Neural progenitor cell (in vitro differentiated cells): ENCODE data around the gene NCAM1. TPM values are rescaled to one million over a fixed set of nuclear protein-coding genes. Genes with fewer than 3 reads are reported as not detected.

Source experiments
- DNase-seq: peaks from one replicate; pipeline ENCODE4 v3.0.0-alpha.2; 2016; ENCODE audit warnings: low spot score
- H2AFZ ChIP-seq: fragments of 200-600 bp; sonication (generic); replicated peaks from 2 replicates; pipeline ENCODE4 v1.6.1; 2016; ENCODE audit warnings: antibody characterized with exemption
- H3F3A ChIP-seq: fragments of 200-600 bp; sonication (generic); 2 replicates; pipeline ENCODE4 v1.6.1; 2016; ENCODE audit warnings: antibody characterized with exemption, low read depth
- H3K27ac ChIP-seq: fragments of 200-600 bp; sonication (generic); 2 replicates; pipeline ENCODE4 v1.5.1; 2016; ENCODE audit warnings: mild to moderate bottlenecking
- H3K27me3 ChIP-seq: fragments of 200-600 bp; sonication (generic); 2 replicates; pipeline ENCODE4 v1.6.1; 2016; ENCODE audit warnings: mild to moderate bottlenecking, moderate library complexity
- H3K36me3 ChIP-seq: fragments of 200-600 bp; sonication (generic); 2 replicates; pipeline ENCODE4 v1.5.1; 2016
- H3K4me1 ChIP-seq: fragments of 200-600 bp; sonication (generic); 2 replicates; pipeline ENCODE4 v1.6.1; 2016; ENCODE audit warnings: mixed run types
- H3K4me2 ChIP-seq: fragments of 200-600 bp; sonication (generic); 2 replicates; pipeline ENCODE4 v1.6.1; 2016
- H3K4me3 ChIP-seq: fragments of 200-600 bp; sonication (generic); 2 replicates; pipeline ENCODE4 v1.5.1; 2016
- H3K79me2 ChIP-seq: fragments of 200-600 bp; sonication (generic); 2 replicates; pipeline ENCODE4 v1.6.1; 2016; ENCODE audit warnings: low read depth
- H3K9ac ChIP-seq: fragments of 200-600 bp; sonication (generic); 2 replicates; pipeline ENCODE4 v1.6.1; 2016
- H3K9me3 ChIP-seq: fragments of 200-600 bp; sonication (generic); 2 replicates; pipeline ENCODE4 v1.5.1; 2016; ENCODE audit warnings: low read depth
- H4K20me1 ChIP-seq: fragments of 200-600 bp; sonication (generic); 2 replicates; pipeline ENCODE4 v1.6.1; 2016; ENCODE audit warnings: low read depth
- H3K27ac Mint-ChIP-seq: 3 replicates; pipeline ENCODE4 v1.8.0; 2021; ENCODE audit warnings: mixed read lengths
- H3K27me3 Mint-ChIP-seq: 2 replicates; pipeline ENCODE4 v1.8.0; 2022; ENCODE audit warnings: low read depth, mild to moderate bottlenecking, inconsistent platforms, moderate library complexity, mixed read lengths; ENCODE audit not compliant: insufficient read depth
- H3K36me3 Mint-ChIP-seq: 3 replicates; pipeline ENCODE4 v1.8.0; 2021; ENCODE audit warnings: mixed read lengths
- H3K4me1 Mint-ChIP-seq: 3 replicates; pipeline ENCODE4 v1.8.0; 2021; ENCODE audit warnings: mixed read lengths
- H3K4me3 Mint-ChIP-seq: 3 replicates; pipeline ENCODE4 v1.8.0; 2021; ENCODE audit warnings: mild to moderate bottlenecking, moderate library complexity, mixed read lengths
- H3K9me3 Mint-ChIP-seq: 3 replicates; pipeline ENCODE4 v1.8.0; 2020; ENCODE audit warnings: mixed read lengths
- CTCF ChIP-seq: fragments of 200-600 bp; sonication (generic); IDR thresholded peaks from 2 replicates; pipeline ENCODE4 v1.5.1; 2017; ENCODE audit warnings: antibody characterized with exemption, mild to moderate bottlenecking
- EZH2 ChIP-seq: fragments of 200-600 bp; sonication (generic); IDR thresholded peaks from 2 replicates; pipeline ENCODE4 v1.6.1; 2017; ENCODE audit warnings: antibody characterized with exemption, mild to moderate bottlenecking, moderate library complexity
- EZH2phosphoT487 ChIP-seq: fragments of 200-600 bp; sonication (generic); IDR thresholded peaks from 2 replicates; pipeline ENCODE4 v1.6.1; 2017; ENCODE audit warnings: antibody characterized with exemption
- total RNA-seq: library from RNA; depleted of rRNA; stranded (reverse); fragments of >200 nt; gene quantifications from 2 replicates; pipeline ENCODE4 v1.2.3, GENCODE V29; 2015; ENCODE audit warnings: low replicate concordance

NCAM1 gene
- total RNA-seq, 1 donor from 2014 or later = 17.5 TPM

DNA sequence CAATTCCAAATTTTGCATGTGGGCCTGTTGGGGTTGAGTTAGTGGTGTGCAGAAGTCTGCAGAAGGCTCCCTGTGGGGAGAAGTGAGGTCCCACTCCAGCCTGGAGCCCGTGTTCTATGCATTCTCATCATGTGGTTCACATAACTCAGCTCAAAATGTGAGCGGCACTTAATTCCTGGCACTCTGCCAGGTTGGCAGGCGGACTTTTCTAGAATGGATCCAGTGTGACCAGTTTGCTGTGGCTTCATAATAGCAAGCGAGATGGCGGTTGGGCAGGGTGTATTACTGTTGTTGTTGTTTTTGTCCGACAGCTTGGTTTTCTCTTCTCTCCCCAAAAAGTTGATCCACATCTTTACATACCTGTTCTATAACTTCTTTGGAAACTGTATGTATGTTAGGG lies 206.4 kb downstream of the NCAM1 start:
- no peaks in the 10 kb centered on the region for H3F3A ChIP-seq
- no peak overlapping the region for H3K27ac ChIP-seq
- peaks cover 1% of the 10 kb centered on the region for H3K36me3 Mint-ChIP-seq
- no peak overlapping the region for H3K4me2 ChIP-seq
- H3K27me3 Mint-ChIP-seq = peaks cover 2% of the 10 kb centered on the region
- H3K9ac ChIP-seq = no peak overlapping the region
- no peaks in the 10 kb centered on the region for H3K36me3 ChIP-seq
- H2AFZ ChIP-seq = no peak overlapping the region
- H3K4me3 Mint-ChIP-seq = no peak overlapping the region
- H3K4me1 ChIP-seq = peaks cover 8% of the 10 kb centered on the region
- no peak for TF ChIP-seq EZH2
- TF ChIP-seq EZH2phosphoT487 = no peak
- no peak for TF ChIP-seq CTCF
- H4K20me1 ChIP-seq = no peaks in the 10 kb centered on the region
- peaks cover 2% of the 10 kb centered on the region for H3K9me3 Mint-ChIP-seq
- H3K4me1 Mint-ChIP-seq = peaks cover 30% of the 10 kb centered on the region
- no peak overlapping the region for H3K27ac Mint-ChIP-seq
- no peaks in the 10 kb centered on the region for H3K79me2 ChIP-seq
- H3K9me3 ChIP-seq = no peaks in the 10 kb centered on the region
- H3K4me3 ChIP-seq = no peak overlapping the region
- DNase-seq = no peak
- no peaks in the 10 kb centered on the region for H3K27me3 ChIP-seq

DNA sequence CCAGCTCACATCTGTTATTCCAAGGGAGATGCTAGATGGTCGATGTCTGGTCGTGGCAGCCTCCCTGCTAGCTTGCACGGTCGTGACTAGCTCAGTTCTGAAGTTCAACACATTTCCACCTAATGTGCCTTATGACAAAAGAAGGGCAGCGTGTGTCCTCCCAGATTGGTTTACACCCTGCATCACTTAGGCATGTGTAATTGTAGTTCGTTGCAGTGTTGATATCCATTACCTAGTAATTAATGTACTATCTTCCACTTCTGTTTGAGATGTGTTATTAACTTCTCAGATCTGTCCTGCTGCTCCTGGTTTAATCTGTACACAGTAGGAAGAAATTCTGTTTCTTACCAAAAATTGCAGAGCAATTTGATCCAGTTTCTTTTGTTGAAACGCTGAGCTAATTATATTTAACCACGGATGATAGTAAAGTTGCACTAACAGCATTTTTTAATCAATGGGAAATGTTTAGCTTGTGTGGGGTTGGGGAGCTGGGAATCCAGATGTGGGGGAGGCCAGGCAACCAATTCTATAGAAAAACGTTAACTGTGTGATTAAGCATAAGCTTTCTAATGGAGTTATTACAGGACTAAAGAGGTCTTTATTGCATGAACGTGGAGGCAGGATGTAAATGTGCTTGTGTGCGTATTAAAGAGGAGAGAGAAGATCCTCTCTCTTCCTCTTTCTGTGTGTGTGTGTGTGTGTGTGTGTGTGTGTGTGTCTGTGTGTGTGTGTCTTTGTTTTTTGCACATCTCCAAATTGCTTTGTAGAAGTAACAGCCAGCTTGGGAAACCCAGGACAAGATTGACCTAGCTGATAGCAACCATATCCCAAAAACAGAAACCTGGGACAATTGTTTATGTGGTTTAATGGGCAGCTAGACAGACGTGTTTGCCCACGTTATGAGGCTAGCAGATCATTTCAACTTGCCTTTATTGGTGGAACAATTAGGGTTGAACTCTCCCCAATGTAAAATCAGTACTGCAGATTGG lies 207.4 kb downstream of the NCAM1 start:
- Histone ChIP-seq H2AFZ (no peak overlapping the region), H3K9me3 (no peaks in the 10 kb centered on the region), H3K27ac (no peak overlapping the region), H3K27me3 (no peaks in the 10 kb centered on the region), H3K4me2 (no peak overlapping the region), H3K9ac (no peak overlapping the region), H3K4me1 (peaks cover 5% of the 10 kb centered on the region), H3K4me3 (no peak overlapping the region), H3F3A (no peaks in the 10 kb centered on the region), H4K20me1 (no peaks in the 10 kb centered on the region), H3K79me2 (no peaks in the 10 kb centered on the region), H3K36me3 (no peaks in the 10 kb centered on the region)
- no peak overlapping the region for H3K27ac Mint-ChIP-seq
- peaks cover 2% of the 10 kb centered on the region for H3K27me3 Mint-ChIP-seq
- H3K4me1 Mint-ChIP-seq = peaks cover 26% of the 10 kb centered on the region
- no peak for TF ChIP-seq CTCF
- TF ChIP-seq EZH2 = no peak
- no peak for TF ChIP-seq EZH2phosphoT487
- peaks cover under 1% of the 10 kb centered on the region for H3K36me3 Mint-ChIP-seq
- peaks cover under 1% of the 10 kb centered on the region for H3K9me3 Mint-ChIP-seq
- DNase-seq = no peak
- H3K4me3 Mint-ChIP-seq = no peak overlapping the region

DNA sequence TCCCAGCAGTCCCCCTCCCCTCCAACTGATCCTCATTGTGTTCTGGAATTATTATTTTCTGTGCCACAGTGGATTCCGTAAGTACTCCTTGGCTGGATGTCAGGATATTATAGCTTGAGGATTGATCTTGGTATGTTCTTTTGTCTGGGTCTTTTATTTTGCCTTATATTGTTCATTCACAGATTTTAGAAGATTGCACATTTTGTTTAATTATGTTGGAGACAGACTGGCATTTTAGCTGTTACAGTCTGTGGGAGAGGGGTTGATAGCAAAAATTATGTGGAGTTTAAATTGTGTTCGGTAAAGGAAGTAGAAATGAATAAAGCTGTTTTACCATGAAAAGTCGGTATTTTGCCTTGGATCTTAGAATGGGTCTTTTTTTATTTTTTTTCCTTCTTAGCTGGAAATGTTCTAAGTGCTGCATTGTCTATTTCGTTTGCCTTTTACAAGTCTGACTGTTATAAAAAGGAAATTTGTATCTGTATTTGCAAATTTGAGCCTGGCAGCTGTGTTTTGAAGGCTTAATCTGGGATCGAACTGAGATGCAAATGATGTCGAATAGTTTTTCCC lies 211.2 kb downstream of the NCAM1 start:
- Mint-ChIP-seq H3K27ac (peak overlapping the region; percentile 40), H3K4me3 (no peak overlapping the region), H3K9me3 (no peaks in the 10 kb centered on the region), H3K4me1 (peaks cover 27% of the 10 kb centered on the region), H3K36me3 (no peaks in the 10 kb centered on the region), H3K27me3 (no peaks in the 10 kb centered on the region)
- no peaks in the 10 kb centered on the region for H3K27me3 ChIP-seq
- no peak for TF ChIP-seq EZH2phosphoT487
- no peak overlapping the region for H3K4me3 ChIP-seq
- DNase-seq = no peak
- H3K9me3 ChIP-seq = no peaks in the 10 kb centered on the region
- no peaks in the 10 kb centered on the region for H3K36me3 ChIP-seq
- H3K27ac ChIP-seq = no peak overlapping the region
- no peak overlapping the region for H3K4me2 ChIP-seq
- no peak overlapping the region for H2AFZ ChIP-seq
- no peaks in the 10 kb centered on the region for H3F3A ChIP-seq
- peaks cover 5% of the 10 kb centered on the region for H3K4me1 ChIP-seq
- H3K9ac ChIP-seq = no peak overlapping the region
- no peaks in the 10 kb centered on the region for H4K20me1 ChIP-seq
- H3K79me2 ChIP-seq = no peaks in the 10 kb centered on the region

- Histone ChIP-seq H3K27me3 (no peaks in the 10 kb centered on the region), H4K20me1 (no peaks in the 10 kb centered on the region), H3K4me2 (no peak overlapping the region), H2AFZ (no peak overlapping the region), H3K9ac (no peak overlapping the region), H3K9me3 (no peaks in the 10 kb centered on the region), H3F3A (peaks cover 4% of the 10 kb centered on the region), H3K36me3 (no peaks in the 10 kb centered on the region), H3K4me1 (peaks cover 11% of the 10 kb centered on the region), H3K4me3 (no peak overlapping the region), H3K27ac (no peak overlapping the region), H3K79me2 (no peaks in the 10 kb centered on the region)
- Mint-ChIP-seq H3K4me3 (no peak overlapping the region), H3K27me3 (no peaks in the 10 kb centered on the region), H3K27ac (no peak overlapping the region), H3K4me1 (peaks cover 30% of the 10 kb centered on the region), H3K9me3 (no peaks in the 10 kb centered on the region), H3K36me3 (no peaks in the 10 kb centered on the region)
- no peak for DNase-seq
- TF ChIP-seq EZH2 (no peak), EZH2phosphoT487 (no peak), CTCF (no peak)
Measured at GRCh38 chr11:113173126-113173525, 211.9 kb downstream of the NCAM1 start.
